ENCODE data around the gene CRYBA1. TPM values are rescaled to one million over a fixed set of nuclear protein-coding genes. Genes with fewer than 3 reads are reported as not detected.

Gene CRYBA1
- total RNA-seq, 1 donor from 2014 or later, result not detected

DNA sequence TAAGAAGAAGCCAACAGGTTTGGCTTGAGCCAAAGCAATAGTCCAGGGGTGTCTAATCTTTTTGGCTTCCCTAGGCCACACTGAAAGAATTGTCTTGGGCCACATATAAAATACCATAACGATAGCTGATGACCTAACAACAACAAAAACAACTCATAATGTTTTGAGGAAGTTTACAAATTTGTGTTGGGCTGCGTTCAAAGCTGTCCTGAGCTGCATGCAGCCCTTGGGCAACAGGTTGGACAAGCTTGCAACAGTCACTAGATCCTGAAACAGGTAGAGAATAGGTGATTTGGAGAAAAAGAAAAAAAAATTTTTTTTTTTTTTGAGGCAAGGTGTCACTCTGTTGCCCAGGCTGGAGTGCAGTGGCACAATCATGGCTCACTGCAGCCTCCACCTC, 4.5 kb downstream of the CRYBA1 start:
- ChIA-PET CTCF (no interaction called here), POLR2A (interaction anchor here (0.5 kb wide), 1 partner anchor 28 kb away, joined by 3 read pairs; no protein-coding TSS in a partner anchor)
- Mint-ChIP-seq H3K36me3 (ENCODE audit: low read depth) (peaks cover 14% of the 10 kb centered on the region), H3K27me3 (no peaks in the 10 kb centered on the region), H3K4me1 (peaks cover 11% of the 10 kb centered on the region), H3K4me3 (no peak overlapping the region), H3K9me3 (no peaks in the 10 kb centered on the region), H3K27ac (no peak overlapping the region)
- intact Hi-C loops (cut with micrococcal nuclease), result no loop called here
- TF ChIP-seq, protein P1, sequence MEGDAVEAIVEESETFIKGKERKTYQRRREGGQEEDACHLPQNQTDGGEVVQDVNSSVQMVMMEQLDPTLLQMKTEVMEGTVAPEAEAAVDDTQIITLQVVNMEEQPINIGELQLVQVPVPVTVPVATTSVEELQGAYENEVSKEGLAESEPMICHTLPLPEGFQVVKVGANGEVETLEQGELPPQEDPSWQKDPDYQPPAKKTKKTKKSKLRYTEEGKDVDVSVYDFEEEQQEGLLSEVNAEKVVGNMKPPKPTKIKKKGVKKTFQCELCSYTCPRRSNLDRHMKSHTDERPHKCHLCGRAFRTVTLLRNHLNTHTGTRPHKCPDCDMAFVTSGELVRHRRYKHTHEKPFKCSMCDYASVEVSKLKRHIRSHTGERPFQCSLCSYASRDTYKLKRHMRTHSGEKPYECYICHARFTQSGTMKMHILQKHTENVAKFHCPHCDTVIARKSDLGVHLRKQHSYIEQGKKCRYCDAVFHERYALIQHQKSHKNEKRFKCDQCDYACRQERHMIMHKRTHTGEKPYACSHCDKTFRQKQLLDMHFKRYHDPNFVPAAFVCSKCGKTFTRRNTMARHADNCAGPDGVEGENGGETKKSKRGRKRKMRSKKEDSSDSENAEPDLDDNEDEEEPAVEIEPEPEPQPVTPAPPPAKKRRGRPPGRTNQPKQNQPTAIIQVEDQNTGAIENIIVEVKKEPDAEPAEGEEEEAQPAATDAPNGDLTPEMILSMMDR (IDR thresholded peaks at IDR 0.05), result no peak
- no peak for DNase-seq
- ATAC-seq (ENCODE audit: low read depth), result no peak

DNA sequence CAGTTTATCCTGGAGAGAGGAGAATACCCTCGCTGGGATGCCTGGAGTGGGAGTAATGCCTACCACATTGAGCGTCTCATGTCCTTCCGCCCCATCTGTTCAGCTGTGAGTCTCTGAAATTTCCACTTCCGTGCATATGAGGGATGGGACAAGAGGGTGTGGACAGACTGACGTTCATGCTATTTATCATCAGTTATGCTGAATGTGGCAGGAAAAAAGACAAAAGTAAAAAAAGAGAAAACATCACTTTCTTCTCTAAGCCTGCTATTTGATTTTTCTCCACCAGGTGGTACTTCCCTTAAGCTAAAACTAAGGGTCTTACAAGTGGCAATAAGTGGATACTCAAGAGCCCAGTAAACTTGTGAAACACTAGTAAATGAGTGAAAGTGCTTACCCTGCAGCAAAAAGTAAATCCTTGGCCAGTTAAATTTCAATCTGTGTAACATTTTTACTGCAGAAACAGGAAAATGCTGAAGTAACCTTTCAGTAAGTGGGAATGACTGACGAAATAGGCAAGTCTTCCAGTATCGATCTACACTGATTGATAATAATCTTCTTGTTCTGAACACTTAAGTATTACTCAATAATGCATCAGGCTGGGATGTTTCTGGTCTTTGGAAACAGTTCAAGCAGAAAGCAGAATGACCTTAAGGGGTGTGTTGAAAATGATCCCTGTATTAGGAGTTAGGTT, 5.6 kb downstream of the CRYBA1 start:
- Mint-ChIP-seq H3K27ac (no peak overlapping the region), H3K4me1 (peaks cover 8% of the 10 kb centered on the region), H3K27me3 (no peaks in the 10 kb centered on the region), H3K36me3 (ENCODE audit: low read depth) (peaks cover 21% of the 10 kb centered on the region), H3K4me3 (no peak overlapping the region), H3K9me3 (no peaks in the 10 kb centered on the region)
- CTCF ChIA-PET, result interaction anchor here (0.9 to 1.0 kb wide), 2 partner anchors 32 to 33 kb away, joined by 3 read pairs; no protein-coding TSS in a partner anchor
- DNase-seq (no peak), ATAC-seq (ENCODE audit: low read depth) (no peak)
- intact Hi-C loops (cut with micrococcal nuclease), result loop anchor here (1.0 kb wide), 1 partner anchor 39 kb away; no protein-coding TSS in a partner anchor
- POLR2A ChIA-PET, result no interaction called here
- TF ChIP-seq, protein P1 (IDR thresholded peaks at IDR 0.05), result no peak

DNA sequence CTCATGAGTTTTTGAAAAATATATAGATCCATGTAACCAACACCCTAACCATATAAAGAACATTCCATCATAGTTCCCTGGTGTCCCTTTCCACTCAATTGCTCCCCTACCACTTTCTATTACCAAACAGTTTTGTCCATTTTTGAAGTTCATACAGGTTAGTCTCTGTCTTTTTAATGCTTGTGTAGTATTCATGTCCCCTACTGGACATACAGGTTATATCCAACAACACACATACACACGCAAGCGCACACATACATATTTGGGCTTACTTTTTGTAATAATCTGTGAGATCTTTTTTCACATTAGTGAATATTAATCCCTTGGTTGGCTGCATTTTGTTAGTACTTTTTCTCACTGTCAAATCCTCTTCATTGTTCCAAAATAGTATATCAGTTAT, 6.4 kb downstream of the CRYBA1 start:
- DNase-seq, result no peak
- H3K9me3 Mint-ChIP-seq, result no peaks in the 10 kb centered on the region
- H3K27ac Mint-ChIP-seq, result no peak overlapping the region
- CTCF ChIA-PET, result no interaction called here
- intact Hi-C loops (cut with micrococcal nuclease), result no loop called here
- peaks cover 8% of the 10 kb centered on the region for H3K4me1 Mint-ChIP-seq
- H3K27me3 Mint-ChIP-seq, result no peaks in the 10 kb centered on the region
- POLR2A ChIA-PET, result no interaction called here
- H3K36me3 Mint-ChIP-seq (ENCODE audit: low read depth), result peaks cover 25% of the 10 kb centered on the region
- H3K4me3 Mint-ChIP-seq, result no peak overlapping the region
- no peak for ATAC-seq (ENCODE audit: low read depth)
- TF ChIP-seq, protein P1 (IDR thresholded peaks at IDR 0.05), result no peak

DNA sequence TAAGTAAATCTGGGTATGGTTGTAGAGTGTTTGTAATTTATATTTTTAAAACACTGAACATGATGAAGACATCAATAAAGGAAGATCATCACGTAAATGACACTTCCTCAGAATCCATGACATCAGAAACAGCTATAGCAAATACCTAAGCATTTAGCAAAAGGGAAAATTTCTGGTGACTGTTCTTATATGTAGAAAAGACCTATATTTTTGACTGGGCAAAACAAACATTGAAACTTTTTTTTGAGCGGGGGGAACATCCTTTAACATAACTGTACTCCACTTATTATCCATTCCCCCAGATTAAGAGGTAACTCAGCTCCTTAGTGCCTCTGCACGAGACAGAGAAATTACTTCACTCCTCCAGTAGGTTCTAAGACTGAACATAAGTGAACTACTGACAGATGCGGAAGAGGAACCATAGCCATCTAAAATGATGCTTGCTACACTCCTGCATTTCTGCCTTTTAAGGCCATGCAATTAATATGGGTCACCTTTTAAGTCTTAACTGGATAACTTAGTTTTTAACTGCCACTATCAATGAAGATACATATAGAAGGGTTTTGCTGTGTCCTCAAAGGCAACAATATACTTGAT, 9.4 kb downstream of the CRYBA1 start:
- CTCF ChIA-PET, result interaction anchor here (1.2 to 1.7 kb wide), 2 partner anchors 15 to 107 kb away, joined by 3 to 4 read pairs; no protein-coding TSS in a partner anchor
- intact Hi-C loops (cut with micrococcal nuclease), result no loop called here
- Mint-ChIP-seq H3K36me3 (ENCODE audit: low read depth) (peaks cover 53% of the 10 kb centered on the region), H3K27me3 (no peaks in the 10 kb centered on the region), H3K4me3 (no peak overlapping the region), H3K27ac (no peak overlapping the region), H3K4me1 (peaks cover 10% of the 10 kb centered on the region), H3K9me3 (no peaks in the 10 kb centered on the region)
- TF ChIP-seq, protein P1 (IDR thresholded peaks at IDR 0.05), result no peak
- POLR2A ChIA-PET, result no interaction called here
- no peak for DNase-seq
- no peak for ATAC-seq (ENCODE audit: low read depth)

DNA sequence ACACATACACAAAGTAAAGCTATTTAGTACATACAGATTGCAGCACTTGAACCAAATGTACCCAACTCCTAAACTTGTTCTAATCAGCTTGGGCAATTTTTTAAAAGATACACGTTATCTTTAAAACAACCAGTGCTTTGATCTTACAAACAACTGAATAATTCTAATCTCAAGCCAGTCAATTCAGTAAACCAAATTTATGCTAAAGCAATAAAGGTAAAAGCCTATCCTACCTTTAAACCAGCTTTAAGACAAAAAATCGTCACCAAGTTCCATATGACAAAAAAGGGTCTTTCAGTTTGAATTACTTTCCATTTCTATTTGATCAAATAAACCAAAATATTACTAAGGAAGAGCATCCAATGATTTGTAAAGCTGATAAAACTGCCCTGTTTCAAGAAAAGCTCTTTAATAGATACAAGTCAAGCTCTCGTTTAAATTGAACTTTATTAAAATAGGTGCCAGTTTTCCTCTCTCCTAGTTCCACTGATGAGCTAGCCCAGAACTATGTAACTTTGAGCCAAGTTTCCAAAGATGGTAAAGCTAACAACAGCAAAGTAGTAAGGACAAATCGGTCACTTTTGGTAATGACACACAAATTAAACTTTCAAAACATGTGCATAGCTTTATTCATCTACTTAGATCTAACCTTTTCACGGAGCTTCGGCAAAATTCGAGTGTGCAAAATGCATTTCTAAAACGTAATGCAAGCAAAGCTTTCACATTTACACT, 10.2 kb downstream of the CRYBA1 start:
- TF ChIP-seq, protein P1 (IDR thresholded peaks at IDR 0.05), result no peak
- H3K27ac Mint-ChIP-seq, result no peak overlapping the region
- H3K4me1 Mint-ChIP-seq, result peaks cover 6% of the 10 kb centered on the region
- DNase-seq (no peak), ATAC-seq (ENCODE audit: low read depth) (no peak)
- no peaks in the 10 kb centered on the region for H3K27me3 Mint-ChIP-seq
- POLR2A ChIA-PET, result interaction anchor here (0.8 kb wide), 1 partner anchor 117 kb away, joined by 3 read pairs; no protein-coding TSS in a partner anchor
- H3K36me3 Mint-ChIP-seq (ENCODE audit: low read depth), result peaks cover 59% of the 10 kb centered on the region
- CTCF ChIA-PET, result interaction anchor here (0.9 to 1.7 kb wide), 3 partner anchors 16 to 113 kb away, joined by 3 to 4 read pairs (median 4); no protein-coding TSS in a partner anchor
- no peak overlapping the region for H3K4me3 Mint-ChIP-seq
- H3K9me3 Mint-ChIP-seq, result no peaks in the 10 kb centered on the region
- intact Hi-C loops (cut with micrococcal nuclease), result no loop called here
